Stomach (tissue), 9 donors: Measurements from ENCODE around the gene DLGAP1. TPM values are rescaled to one million over a fixed set of nuclear protein-coding genes. Genes with fewer than 3 reads are reported as not detected.
A peak's percentile ranks its signal among the peaks of the same experiment; 100 is the strongest.

Source experiments
- DNase-seq, 2 donors: peaks; one replicate each; pipeline versions ENCODE4 v3.0.0 to v3.0.0-alpha.2; 2013 to 2019
- H3K27ac ChIP-seq, 5 donors: fragments of 200-600 bp in 4 of 5; sonication (generic) in 4 of 5; one replicate each; pipeline ENCODE4 v1.5.1; 2013 to 2019; ENCODE audit warnings: mild to moderate bottlenecking in 1 of 5, moderate library complexity in 1 of 5
- H3K27me3 ChIP-seq, 3 donors: fragments of 200-600 bp; sonication (generic); one replicate each; pipeline ENCODE4 v1.5.1; 2017 to 2019; ENCODE audit warnings: mixed run types in 1 of 3
- H3K36me3 ChIP-seq, 4 donors: fragments of 200-600 bp; sonication (generic); 1 replicate in 3 of 4; 2 replicates in 1 of 4; pipeline ENCODE4 v1.5.1; 2016 to 2019
- H3K4me1 ChIP-seq, 4 donors: fragments of 200-600 bp; sonication (generic); one replicate each; pipeline ENCODE4 v1.5.1; 2016 to 2019
- H3K4me3 ChIP-seq, 4 donors: fragments of 200-600 bp; sonication (generic) in 3 of 4; one replicate each; pipeline ENCODE4 v1.5.1; 2016 to 2019; ENCODE audit warnings: mild to moderate bottlenecking in 1 of 4
- H3K9me3 ChIP-seq, 4 donors: fragments of 200-600 bp; sonication (generic); one replicate each; pipeline ENCODE4 v1.5.1; 2016 to 2019
- CTCF ChIP-seq, 7 experiments: fragments of 450-650 bp in 4 of 7; fragments of 200-600 bp in 3 of 7; sonication (generic) in 3 of 7; IDR thresholded peaks; one replicate each; pipeline ENCODE4 v1.5.1; 2016 to 2019; ENCODE audit warnings: antibody characterized with exemption in 7 of 7, control low read depth in 2 of 7, mild to moderate bottlenecking in 1 of 7
- EP300 ChIP-seq: sonication (generic); formaldehyde crosslinking; IDR thresholded peaks from one replicate; pipeline ENCODE4 v1.6.1; 2017; ENCODE audit warnings: antibody characterized with exemption
- POLR2A ChIP-seq, 4 donors: fragments of 450-650 bp; IDR thresholded peaks; one replicate each; pipeline ENCODE4 v1.6.1; 2016; ENCODE audit warnings: antibody characterized with exemption in 4 of 4, control low read depth in 2 of 4, mild to moderate bottlenecking in 1 of 4, moderate library complexity in 1 of 4
- POLR2AphosphoS5 ChIP-seq, 3 donors: sonication (generic); formaldehyde crosslinking; IDR thresholded peaks; one replicate each; pipeline ENCODE4 v1.6.1; 2016; ENCODE audit warnings: antibody characterized with exemption in 3 of 3
- WGBS, 5 donors: extraction: QIAGEN DNeasy Blood & Tissue Kit in 3 of 5; methylation state at CpG; one replicate each; pipeline versions ENCODE4 v1.1.5 to v1.1.7; 2013 to 2018; 5-methylcytosine and 5-hydroxymethylcytosine counted together
- intact Hi-C: fragments of 100-400 bp; cut with DNase I; formaldehyde crosslinking; loops from one replicate; pipeline ENCODE4 v1.15.1; 2023; ENCODE audit warnings: low total_unique reads
- polyA plus RNA-seq, 3 donors: library from polyadenylated mRNA; stranded (reverse); fragments of 200-250 nt; gene quantifications; one replicate each; pipeline ENCODE4 v1.2.3, GENCODE V29; 2013
- total RNA-seq, 5 donors: library from RNA; depleted of rRNA; stranded (reverse); fragments of >200 nt; gene quantifications; one replicate each; pipeline versions ENCODE4 v1.1.0 to v1.2.3, GENCODE V29; 2014 to 2016
- donor health status: healthy with polysubstance abuse.
- donor health status: Bipolar disorder and iron deficiency.
- donor health status: healthy.

Gene DLGAP1
- total and polyA plus RNA-seq, 8 donors = 0.06 to 7.0 (median 1.3) TPM; not detected in 1

DNA sequence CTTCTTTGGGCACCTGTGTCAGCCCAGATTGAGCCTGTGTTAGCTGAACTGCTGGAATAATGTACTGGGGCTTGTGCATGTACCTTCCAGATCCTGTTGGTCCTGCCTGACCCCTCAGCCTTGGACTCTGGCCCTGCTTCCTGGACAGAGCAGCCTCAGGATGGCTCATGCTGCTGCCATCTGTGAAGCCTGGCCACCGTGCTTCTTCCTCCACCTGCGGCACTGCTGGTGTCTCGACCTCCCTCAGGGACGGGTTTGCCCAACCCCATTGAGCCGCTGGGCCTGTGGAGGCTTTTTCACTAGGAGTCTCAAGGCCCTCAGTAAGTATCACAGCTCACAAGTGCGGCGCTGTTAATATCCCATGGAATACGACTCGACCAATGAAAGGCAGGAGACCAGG lies 662.4 kb downstream of the DLGAP1 start:
- H3K4me3 ChIP-seq = no peak overlapping the region
- H3K27me3 ChIP-seq = no peaks in the 10 kb centered on the region
- H3K27ac ChIP-seq = no peak overlapping the region
- peaks cover 0 to 6% (median 3%) of the 10 kb centered on the region in 4 donors for H3K4me1 ChIP-seq
- no peak for DNase-seq
- TF ChIP-seq POLR2AphosphoS5 (IDR thresholded peaks at IDR 0.05) = no peak
- TF ChIP-seq POLR2A (IDR thresholded peaks at IDR 0.05) = no peak
- no peak for TF ChIP-seq CTCF (IDR thresholded peaks at IDR 0.05)
- no peak for TF ChIP-seq EP300
- intact Hi-C loops = no loop called here
- 67 to 96% (median 87%) methylated on average over 2 to 9 of the region's 9 CpGs for WGBS, 5 donors
- H3K9me3 ChIP-seq = no peaks in the 10 kb centered on the region
- no peaks in the 10 kb centered on the region for H3K36me3 ChIP-seq

GRCh38 chr18:3791238-3791637 lies 663.9 kb downstream of the DLGAP1 start:
- no peak for TF ChIP-seq CTCF (IDR thresholded peaks at IDR 0.05)
- TF ChIP-seq EP300 = no peak
- no peak for TF ChIP-seq POLR2AphosphoS5 (IDR thresholded peaks at IDR 0.05)
- no peak for TF ChIP-seq POLR2A (IDR thresholded peaks at IDR 0.05)
- Histone ChIP-seq H3K4me3 (no peak overlapping the region), H3K4me1 (peaks cover 0 to 6% (median 3%) of the 10 kb centered on the region in 4 donors), H3K36me3 (no peaks in the 10 kb centered on the region), H3K27me3 (no peaks in the 10 kb centered on the region), H3K27ac (no peak overlapping the region), H3K9me3 (no peaks in the 10 kb centered on the region)
- intact Hi-C loops = no loop called here
- 48 to 75% (median 60%) methylated on average over 4 of the region's 4 CpGs for WGBS, 5 donors
- DNase-seq = peak in 1 of 2 donors; percentile 25

- DNase-seq = peak in 1 of 2 donors; percentile 32
- intact Hi-C loops = no loop called here
- Histone ChIP-seq H3K4me3 (no peak overlapping the region), H3K36me3 (no peaks in the 10 kb centered on the region), H3K9me3 (no peaks in the 10 kb centered on the region), H3K4me1 (peaks cover 0 to 6% (median 3%) of the 10 kb centered on the region in 4 donors), H3K27ac (no peak overlapping the region), H3K27me3 (no peaks in the 10 kb centered on the region)
- 45 to 65% (median 49%) methylated on average over 5 of the region's 5 CpGs for WGBS, 5 donors
- TF ChIP-seq POLR2A (IDR thresholded peaks at IDR 0.05) (no peak), POLR2AphosphoS5 (IDR thresholded peaks at IDR 0.05) (no peak), EP300 (no peak), CTCF (IDR thresholded peaks at IDR 0.05) (no peak)
These were observed 664.4 kb downstream of the DLGAP1 start for GRCh38 chr18:3790703-3791102.

GRCh38 chr18:3789525-3789924 lies 665.6 kb downstream of the DLGAP1 start:
- intact Hi-C loops = no loop called here
- Histone ChIP-seq H3K36me3 (no peaks in the 10 kb centered on the region), H3K27ac (no peak overlapping the region), H3K9me3 (peaks cover 0 to 8% (median 3%) of the 10 kb centered on the region in 4 donors), H3K27me3 (no peaks in the 10 kb centered on the region), H3K4me3 (no peak overlapping the region), H3K4me1 (peaks cover 0 to under 1% (median 0%) of the 10 kb centered on the region in 4 donors)
- no peak for TF ChIP-seq CTCF (IDR thresholded peaks at IDR 0.05)
- TF ChIP-seq POLR2A (IDR thresholded peaks at IDR 0.05) = no peak
- TF ChIP-seq EP300 = no peak
- TF ChIP-seq POLR2AphosphoS5 (IDR thresholded peaks at IDR 0.05) = no peak
- no peak for DNase-seq
- WGBS, 5 donors = 78 to 95% (median 83%) methylated on average over 1 of the region's 1 CpG
